Cardiac muscle cell (in vitro differentiated cells and primary cell): ENCODE measurements around the gene IL17RD. TPM values are rescaled to one million over a fixed set of nuclear protein-coding genes. Genes with fewer than 3 reads are reported as not detected.

Source experiments
- DNase-seq, 2 donors: peaks; one replicate each; pipeline versions ENCODE4 v3.0.0 to v3.0.0-alpha.2; 2010 to 2017; ENCODE audit warnings: low read depth in 1 of 2, low spot score in 1 of 2
- H3K27ac ChIP-seq: fragments of 200-600 bp; sonication (generic); 2 replicates; pipeline ENCODE4 v1.5.1; 2016
- H3K27me3 ChIP-seq: fragments of 200-600 bp; sonication (generic); 2 replicates; pipeline ENCODE4 v1.6.0; 2016; ENCODE audit warnings: control low read depth
- H3K36me3 ChIP-seq: fragments of 200-600 bp; sonication (generic); 2 replicates; pipeline ENCODE4 v1.5.1; 2016; ENCODE audit warnings: control low read depth
- H3K4me1 ChIP-seq: fragments of 200-600 bp; sonication (generic); 2 replicates; pipeline ENCODE4 v1.8.1; 2017; ENCODE audit warnings: low read depth, mild to moderate bottlenecking, mixed run types
- H3K4me3 ChIP-seq: fragments of 200-600 bp; sonication (generic); 2 replicates; pipeline ENCODE4 v1.5.1; 2016; ENCODE audit warnings: mild to moderate bottlenecking
- H3K9me3 ChIP-seq: fragments of 200-600 bp; sonication (generic); 2 replicates; pipeline ENCODE4 v1.5.1; 2017; ENCODE audit warnings: low read depth, mild to moderate bottlenecking, control low read depth
- CTCF ChIP-seq: IDR thresholded peaks from 2 replicates; pipeline ENCODE4 v1.5.1; 2012; ENCODE audit warnings: low read depth, mild to moderate bottlenecking, low read length
- polyA plus RNA-seq: library from polyadenylated mRNA; unstranded; fragments of >200 nt; fragmentation: Nextera tagmentation; extraction: Ambion mirVana; gene quantifications from 2 replicates; pipeline ENCODE4 v1.2.1, GENCODE V29; 2016
- total RNA-seq: library from RNA; depleted of rRNA; stranded (reverse); fragments of >200 nt; gene quantifications from 2 replicates; pipeline ENCODE4 v1.2.3, GENCODE V29; 2016

The IL17RD gene
- total and polyA plus RNA-seq, 2 experiments from 2014 or later, result 7.4 to 110 TPM

- Histone ChIP-seq H3K9me3 (no peaks in the 10 kb centered on the region), H3K27me3 (no peaks in the 10 kb centered on the region), H3K4me3 (no peak overlapping the region), H3K36me3 (no peaks in the 10 kb centered on the region), H3K4me1 (peaks cover 67% of the 10 kb centered on the region), H3K27ac (peak overlapping the region; percentile 71)
- TF ChIP-seq CTCF, result no peak
- no peak for DNase-seq
Observed at GRCh38 chr3:57140894-57141293, 24.3 kb downstream of the IL17RD start.

- peaks cover 34% of the 10 kb centered on the region for H3K4me1 ChIP-seq
- DNase-seq, result no peak
- no peak for TF ChIP-seq CTCF
- no peak overlapping the region for H3K4me3 ChIP-seq
- H3K36me3 ChIP-seq, result no peaks in the 10 kb centered on the region
- H3K9me3 ChIP-seq, result no peaks in the 10 kb centered on the region
- H3K27ac ChIP-seq, result no peak overlapping the region
- H3K27me3 ChIP-seq, result no peaks in the 10 kb centered on the region
Observed at GRCh38 chr3:57135964-57136719, 29.0 kb downstream of the IL17RD start.

DNA sequence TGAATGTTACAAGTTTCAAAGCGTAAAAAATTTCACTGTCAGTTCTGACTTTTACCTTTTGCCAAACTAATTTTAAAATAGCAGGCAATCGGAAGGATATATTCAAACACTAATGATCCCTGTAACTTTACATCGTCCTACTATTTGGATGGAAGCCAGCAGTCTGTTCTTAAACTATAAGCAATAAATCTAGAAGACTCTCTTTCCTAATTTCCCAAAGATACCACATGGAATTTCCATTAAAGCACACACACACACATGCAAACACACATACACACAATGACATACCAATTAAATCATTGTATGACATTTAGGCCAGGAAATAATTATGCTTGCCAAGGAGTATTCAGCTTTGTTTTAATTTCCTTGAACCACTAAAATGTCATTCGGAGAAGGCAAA is 32.0 kb downstream of the IL17RD start:
- Histone ChIP-seq H3K4me1 (peaks cover 53% of the 10 kb centered on the region), H3K27ac (peak overlapping the region; percentile 14), H3K27me3 (no peaks in the 10 kb centered on the region), H3K4me3 (no peak overlapping the region), H3K9me3 (no peaks in the 10 kb centered on the region), H3K36me3 (no peaks in the 10 kb centered on the region)
- TF ChIP-seq CTCF, result no peak
- DNase-seq, result no peak

DNA sequence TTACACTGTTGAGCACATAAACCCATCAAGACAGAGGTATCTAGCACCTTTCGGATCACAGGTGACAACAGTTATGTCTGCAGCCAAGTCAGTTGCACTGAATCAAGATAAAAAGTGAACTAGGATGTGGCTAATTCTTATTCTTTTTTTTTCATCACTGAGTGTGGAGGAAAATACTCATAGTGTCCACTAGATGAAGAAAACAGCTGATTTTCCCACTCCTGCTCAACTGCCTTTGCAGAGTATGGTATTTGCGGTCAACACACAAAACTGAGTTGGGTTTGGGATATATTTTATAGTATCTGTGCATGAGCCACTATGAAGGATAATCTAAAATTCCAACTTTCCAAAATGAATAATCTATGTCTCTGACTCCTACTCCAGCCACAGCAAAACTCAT is 32.5 kb downstream of the IL17RD start:
- DNase-seq, result no peak
- no peak overlapping the region for H3K27ac ChIP-seq
- no peak overlapping the region for H3K4me3 ChIP-seq
- H3K36me3 ChIP-seq, result no peaks in the 10 kb centered on the region
- no peaks in the 10 kb centered on the region for H3K9me3 ChIP-seq
- H3K4me1 ChIP-seq, result peaks cover 53% of the 10 kb centered on the region
- TF ChIP-seq CTCF, result no peak
- no peaks in the 10 kb centered on the region for H3K27me3 ChIP-seq

DNA sequence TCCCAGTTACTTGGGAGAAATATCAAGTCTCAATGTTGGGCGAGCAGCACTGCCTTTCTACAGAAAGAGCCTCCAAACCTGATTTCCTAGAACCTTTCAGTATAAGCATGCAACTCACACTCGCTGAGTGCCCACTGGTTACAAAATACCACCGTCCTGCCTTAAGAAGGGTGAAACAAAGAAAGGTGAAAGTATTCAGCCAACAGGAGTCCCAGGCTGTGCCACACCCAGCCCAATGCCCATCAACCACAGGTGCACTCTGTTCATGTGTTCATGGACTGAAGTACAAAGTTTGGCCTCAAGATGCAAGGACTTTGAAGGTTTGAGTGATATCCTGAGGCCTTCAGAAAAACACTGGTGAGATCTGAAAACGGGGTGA is 34.0 kb downstream of the IL17RD start:
- Histone ChIP-seq H3K27me3 (no peaks in the 10 kb centered on the region), H3K9me3 (no peaks in the 10 kb centered on the region), H3K4me1 (peaks cover 61% of the 10 kb centered on the region), H3K27ac (peak overlapping the region; percentile 89), H3K36me3 (no peaks in the 10 kb centered on the region), H3K4me3 (no peak overlapping the region)
- TF ChIP-seq CTCF, result no peak
- DNase-seq, result no peak
